Activated naive CD4-positive, alpha-beta T cell treated with anti-CD3 and anti-CD28 coated beads for 36 hours (primary cell): ENCODE results near the gene PELI1. TPM values are rescaled to one million over a fixed set of nuclear protein-coding genes. Genes with fewer than 3 reads are reported as not detected.

Source experiments
- CTCF ChIA-PET: fragments of 350-600 bp; sonication (Branson Sonifier 250); formaldehyde crosslinking; loops from one replicate; lab custom pipeline; 2021; ENCODE audit warnings: antibody characterized with exemption; lab: Charles Lee
- DNase-seq: peaks from one replicate; pipeline ENCODE4 v3.0.0-alpha.2; 2020
- H3K27ac Mint-ChIP-seq: one replicate; pipeline ENCODE4 v1.8.0; 2021; ENCODE audit warnings: mild to moderate bottlenecking, mixed read lengths
- H3K27me3 Mint-ChIP-seq: one replicate; pipeline ENCODE4 v1.8.0; 2021; ENCODE audit warnings: low read depth, mixed read lengths
- H3K36me3 Mint-ChIP-seq: one replicate; pipeline ENCODE4 v1.8.0; 2021; ENCODE audit warnings: low read depth, mixed read lengths
- H3K4me1 Mint-ChIP-seq: one replicate; pipeline ENCODE4 v1.8.0; 2021; ENCODE audit warnings: low read depth, mixed read lengths
- H3K4me3 Mint-ChIP-seq: one replicate; pipeline ENCODE4 v1.8.0; 2021; ENCODE audit warnings: mild to moderate bottlenecking, moderate library complexity, mixed read lengths
- H3K9me3 Mint-ChIP-seq: one replicate; pipeline ENCODE4 v1.8.0; 2021; ENCODE audit warnings: mixed read lengths
- intact Hi-C: fragments of 100-400 bp; cut with micrococcal nuclease; formaldehyde crosslinking; loops from one replicate; pipeline ENCODE4 v1.15.1; 2023
- total RNA-seq, 2 experiments: library from RNA; stranded (reverse); gene quantifications; one replicate each; pipeline ENCODE4 v1.2.3, GENCODE V29; 2021

Gene PELI1
- total RNA-seq, 2 experiments from 2014 or later, result 25.7 to 28.0 TPM

GRCh38 chr2:64173156-64174135, 29.2 kb upstream of the PELI1 start:
- Mint-ChIP-seq H3K4me1 (peaks cover 2% of the 10 kb centered on the region), H3K27me3 (no peaks in the 10 kb centered on the region), H3K4me3 (no peak overlapping the region), H3K9me3 (no peaks in the 10 kb centered on the region), H3K27ac (no peak overlapping the region), H3K36me3 (peaks cover 1% of the 10 kb centered on the region)
- CTCF ChIA-PET, result interaction anchor here (1.1 kb wide), 1 partner anchor 157 kb away, joined by 3 read pairs; no protein-coding TSS in a partner anchor
- intact Hi-C loops, result no loop called here
- no peak for DNase-seq

GRCh38 chr2:64168756-64169155, 24.5 kb upstream of the PELI1 start:
- peaks cover 4% of the 10 kb centered on the region for H3K4me1 Mint-ChIP-seq
- intact Hi-C loops, result no loop called here
- CTCF ChIA-PET, result interaction anchor here (0.8 to 0.9 kb wide), 2 partner anchors 159 to 162 kb away, joined by 3 to 4 read pairs; no protein-coding TSS in a partner anchor

GRCh38 chr2:64168201-64168600, 24.0 kb upstream of the PELI1 start:
- CTCF ChIA-PET, result interaction anchor here (0.8 kb wide), 1 partner anchor 162 kb away, joined by 4 read pairs; no protein-coding TSS in a partner anchor

More at GRCh38 chr2:64168756-64169155, 24.5 kb upstream of the PELI1 start:
- no peak overlapping the region for H3K27ac Mint-ChIP-seq
- H3K4me3 Mint-ChIP-seq, result no peak overlapping the region
- H3K27me3 Mint-ChIP-seq, result no peaks in the 10 kb centered on the region
- H3K36me3 Mint-ChIP-seq, result peaks cover 1% of the 10 kb centered on the region
- H3K9me3 Mint-ChIP-seq, result no peaks in the 10 kb centered on the region
- DNase-seq, result no peak

GRCh38 chr2:64166637-64167420, 22.6 kb upstream of the PELI1 start:
- DNase-seq, result no peak
- H3K27ac Mint-ChIP-seq, result no peak overlapping the region
- CTCF ChIA-PET, result no interaction called here
- peaks cover 1% of the 10 kb centered on the region for H3K36me3 Mint-ChIP-seq
- intact Hi-C loops, result no loop called here
- peaks cover 3% of the 10 kb centered on the region for H3K4me1 Mint-ChIP-seq
- H3K27me3 Mint-ChIP-seq, result no peaks in the 10 kb centered on the region
- H3K9me3 Mint-ChIP-seq, result no peaks in the 10 kb centered on the region
- H3K4me3 Mint-ChIP-seq, result no peak overlapping the region

More at GRCh38 chr2:64168201-64168600, 24.0 kb upstream of the PELI1 start:
- peaks cover 3% of the 10 kb centered on the region for H3K4me1 Mint-ChIP-seq
- DNase-seq, result no peak
- no peaks in the 10 kb centered on the region for H3K9me3 Mint-ChIP-seq
- peaks cover 1% of the 10 kb centered on the region for H3K36me3 Mint-ChIP-seq
- intact Hi-C loops, result no loop called here
- H3K4me3 Mint-ChIP-seq, result no peak overlapping the region
- no peak overlapping the region for H3K27ac Mint-ChIP-seq
- no peaks in the 10 kb centered on the region for H3K27me3 Mint-ChIP-seq

GRCh38 chr2:64166212-64166611, 22.0 kb upstream of the PELI1 start:
- H3K36me3 Mint-ChIP-seq, result peaks cover 1% of the 10 kb centered on the region
- intact Hi-C loops, result no loop called here
- CTCF ChIA-PET, result no interaction called here
- no peak overlapping the region for H3K4me3 Mint-ChIP-seq
- H3K4me1 Mint-ChIP-seq, result peaks cover 3% of the 10 kb centered on the region
- no peak overlapping the region for H3K27ac Mint-ChIP-seq
- DNase-seq, result no peak
- H3K9me3 Mint-ChIP-seq, result no peaks in the 10 kb centered on the region
- H3K27me3 Mint-ChIP-seq, result no peaks in the 10 kb centered on the region

- no peak overlapping the region for H3K4me3 Mint-ChIP-seq
- no peak for DNase-seq
- CTCF ChIA-PET, result interaction anchor here (0.6 kb wide), 1 partner anchor 166 kb away, joined by 3 read pairs; no protein-coding TSS in a partner anchor
- no peaks in the 10 kb centered on the region for H3K27me3 Mint-ChIP-seq
- H3K9me3 Mint-ChIP-seq, result no peaks in the 10 kb centered on the region
- H3K27ac Mint-ChIP-seq, result no peak overlapping the region
- H3K4me1 Mint-ChIP-seq, result peaks cover 3% of the 10 kb centered on the region
- H3K36me3 Mint-ChIP-seq, result peaks cover 1% of the 10 kb centered on the region
- intact Hi-C loops, result no loop called here
These were observed 21.5 kb upstream of the PELI1 start for GRCh38 chr2:64165706-64166105.

- intact Hi-C loops, result no loop called here
- Mint-ChIP-seq H3K9me3 (no peaks in the 10 kb centered on the region), H3K36me3 (no peaks in the 10 kb centered on the region), H3K27ac (no peak overlapping the region), H3K27me3 (no peaks in the 10 kb centered on the region), H3K4me3 (no peak overlapping the region), H3K4me1 (peaks cover 3% of the 10 kb centered on the region)
- no peak for DNase-seq
- CTCF ChIA-PET, result no interaction called here
These were observed 20.4 kb upstream of the PELI1 start for GRCh38 chr2:64164629-64165028.

- no peaks in the 10 kb centered on the region for H3K27me3 Mint-ChIP-seq
- H3K4me1 Mint-ChIP-seq, result no peaks in the 10 kb centered on the region
- CTCF ChIA-PET, result no interaction called here
- H3K27ac Mint-ChIP-seq, result no peak overlapping the region
- DNase-seq, result no peak
- intact Hi-C loops, result no loop called here
- H3K4me3 Mint-ChIP-seq, result no peak overlapping the region
- no peaks in the 10 kb centered on the region for H3K36me3 Mint-ChIP-seq
- H3K9me3 Mint-ChIP-seq, result no peaks in the 10 kb centered on the region
These were observed 18.3 kb upstream of the PELI1 start for GRCh38 chr2:64162516-64162915.

GRCh38 chr2:64157792-64158191, 13.6 kb upstream of the PELI1 start:
- no peak overlapping the region for H3K27ac Mint-ChIP-seq
- intact Hi-C loops, result loop anchor here (10.0 kb wide), 1 partner anchor 327 kb away; no protein-coding TSS in a partner anchor
- H3K36me3 Mint-ChIP-seq, result no peaks in the 10 kb centered on the region
- H3K9me3 Mint-ChIP-seq, result no peaks in the 10 kb centered on the region
- no peak for DNase-seq
- no peaks in the 10 kb centered on the region for H3K4me1 Mint-ChIP-seq
- CTCF ChIA-PET, result interaction anchor here (1.2 kb wide), 1 partner anchor 9 kb away, joined by 3 read pairs; no protein-coding TSS in a partner anchor
- H3K4me3 Mint-ChIP-seq, result no peak overlapping the region
- H3K27me3 Mint-ChIP-seq, result no peaks in the 10 kb centered on the region

- no peaks in the 10 kb centered on the region for H3K27me3 Mint-ChIP-seq
- no peaks in the 10 kb centered on the region for H3K36me3 Mint-ChIP-seq
- CTCF ChIA-PET, result interaction anchor here (0.6 kb wide), 1 partner anchor 50 kb away, joined by 4 read pairs; no protein-coding TSS in a partner anchor
- H3K4me1 Mint-ChIP-seq, result peaks cover 8% of the 10 kb centered on the region
- DNase-seq, result no peak
- intact Hi-C loops, result loop anchor here (10.0 kb wide), 1 partner anchor 331 kb away; no protein-coding TSS in a partner anchor
- no peaks in the 10 kb centered on the region for H3K9me3 Mint-ChIP-seq
- no peak overlapping the region for H3K27ac Mint-ChIP-seq
- no peak overlapping the region for H3K4me3 Mint-ChIP-seq
These were observed 9.6 kb upstream of the PELI1 start for GRCh38 chr2:64153811-64154210.

GRCh38 chr2:64151476-64151875, 7.3 kb upstream of the PELI1 start:
- CTCF ChIA-PET, result interaction anchor here (0.6 kb wide), 1 partner anchor 329 kb away, joined by 3 read pairs; no protein-coding TSS in a partner anchor
- no peaks in the 10 kb centered on the region for H3K36me3 Mint-ChIP-seq
- no peaks in the 10 kb centered on the region for H3K27me3 Mint-ChIP-seq
- H3K27ac Mint-ChIP-seq, result no peak overlapping the region
- H3K4me1 Mint-ChIP-seq, result peaks cover 8% of the 10 kb centered on the region
- H3K4me3 Mint-ChIP-seq, result no peak overlapping the region
- intact Hi-C loops, result loop anchor here (10.0 kb wide), 1 partner anchor 333 kb away; no protein-coding TSS in a partner anchor
- DNase-seq, result no peak
- H3K9me3 Mint-ChIP-seq, result no peaks in the 10 kb centered on the region

GRCh38 chr2:64145714-64146113, 1.5 kb upstream of the PELI1 start:
- intact Hi-C loops, result loop anchor here (2.0 to 10.0 kb wide), 3 partner anchors 379 to 1951 kb away; partner anchors contain the start of genes AFTPH and B3GNT2
- H3K4me1 Mint-ChIP-seq, result peaks cover 24% of the 10 kb centered on the region
- peaks cover 5% of the 10 kb centered on the region for H3K36me3 Mint-ChIP-seq
- no peaks in the 10 kb centered on the region for H3K9me3 Mint-ChIP-seq
- CTCF ChIA-PET, result no interaction called here
- no peaks in the 10 kb centered on the region for H3K27me3 Mint-ChIP-seq
- H3K27ac Mint-ChIP-seq, result no peak overlapping the region
- H3K4me3 Mint-ChIP-seq, result no peak overlapping the region
- no peak for DNase-seq
